C4-2B (cell line): ENCODE data around the gene MECP2.

Experiments
- H3K27ac ChIP-seq: fragments of 450-650 bp; 2 replicates; pipeline ENCODE4 v1.5.1; 2017
- ZFX ChIP-seq: fragments of 450-650 bp; IDR thresholded peaks from 2 replicates; pipeline ENCODE4 v1.6.1; 2017
- TF ChIP-seq, protein P1 (sequence below): fragments of 450-650 bp; conservative IDR thresholded peaks from 2 replicates; pipeline ENCODE4 v1.5.1; 2017; ENCODE audit warnings: mild to moderate bottlenecking

The MECP2 gene

DNA sequence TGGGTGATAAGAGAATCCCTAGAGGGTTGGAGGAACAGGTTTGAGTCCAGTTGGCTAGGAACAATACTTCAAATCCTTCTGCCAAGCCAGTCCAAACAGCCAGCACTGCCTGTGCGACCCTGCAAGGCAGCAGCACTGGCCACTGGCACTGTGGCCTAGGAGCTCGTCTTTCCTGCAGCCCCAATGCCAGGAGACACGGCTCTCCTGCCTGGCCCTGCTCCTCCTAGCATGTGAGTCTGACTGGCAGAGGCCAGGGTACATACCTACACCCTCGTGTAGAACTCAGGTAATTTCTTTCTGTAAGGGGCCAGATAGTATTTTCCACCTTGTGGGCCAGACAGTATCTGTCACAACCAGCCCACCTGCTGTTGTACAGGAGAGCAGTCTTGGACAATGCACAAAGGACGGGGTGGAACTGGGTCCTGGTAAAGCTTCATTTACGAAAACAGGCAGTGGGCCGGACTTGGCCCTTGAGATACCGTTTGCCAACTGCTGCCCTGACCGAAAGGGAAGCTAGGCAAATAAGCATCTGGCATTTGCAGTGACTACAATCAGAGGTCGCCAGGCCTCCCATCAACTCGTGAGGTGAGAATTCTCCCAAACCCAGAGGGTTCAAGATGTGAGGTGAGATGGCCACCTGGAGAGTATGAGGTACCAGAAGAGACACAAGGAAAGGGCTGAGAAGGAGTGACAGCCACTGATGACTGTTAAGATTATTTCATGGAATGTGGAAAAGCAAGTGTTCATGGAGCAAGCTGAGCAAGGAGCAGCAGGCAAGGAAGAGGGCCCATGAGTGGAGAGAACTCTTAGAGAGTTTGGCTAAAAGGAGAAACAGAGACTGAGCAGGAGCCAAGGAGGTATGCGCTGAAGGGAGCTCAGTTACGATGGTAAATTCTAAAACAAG is 48.1 kb downstream of the MECP2 start:
- peak overlapping the region; percentile 83 for H3K27ac ChIP-seq
- no peak; the same call in 1 of the 2 replicates for TF ChIP-seq ZFX
- TF ChIP-seq, protein P1, sequence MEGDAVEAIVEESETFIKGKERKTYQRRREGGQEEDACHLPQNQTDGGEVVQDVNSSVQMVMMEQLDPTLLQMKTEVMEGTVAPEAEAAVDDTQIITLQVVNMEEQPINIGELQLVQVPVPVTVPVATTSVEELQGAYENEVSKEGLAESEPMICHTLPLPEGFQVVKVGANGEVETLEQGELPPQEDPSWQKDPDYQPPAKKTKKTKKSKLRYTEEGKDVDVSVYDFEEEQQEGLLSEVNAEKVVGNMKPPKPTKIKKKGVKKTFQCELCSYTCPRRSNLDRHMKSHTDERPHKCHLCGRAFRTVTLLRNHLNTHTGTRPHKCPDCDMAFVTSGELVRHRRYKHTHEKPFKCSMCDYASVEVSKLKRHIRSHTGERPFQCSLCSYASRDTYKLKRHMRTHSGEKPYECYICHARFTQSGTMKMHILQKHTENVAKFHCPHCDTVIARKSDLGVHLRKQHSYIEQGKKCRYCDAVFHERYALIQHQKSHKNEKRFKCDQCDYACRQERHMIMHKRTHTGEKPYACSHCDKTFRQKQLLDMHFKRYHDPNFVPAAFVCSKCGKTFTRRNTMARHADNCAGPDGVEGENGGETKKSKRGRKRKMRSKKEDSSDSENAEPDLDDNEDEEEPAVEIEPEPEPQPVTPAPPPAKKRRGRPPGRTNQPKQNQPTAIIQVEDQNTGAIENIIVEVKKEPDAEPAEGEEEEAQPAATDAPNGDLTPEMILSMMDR = no peak

DNA sequence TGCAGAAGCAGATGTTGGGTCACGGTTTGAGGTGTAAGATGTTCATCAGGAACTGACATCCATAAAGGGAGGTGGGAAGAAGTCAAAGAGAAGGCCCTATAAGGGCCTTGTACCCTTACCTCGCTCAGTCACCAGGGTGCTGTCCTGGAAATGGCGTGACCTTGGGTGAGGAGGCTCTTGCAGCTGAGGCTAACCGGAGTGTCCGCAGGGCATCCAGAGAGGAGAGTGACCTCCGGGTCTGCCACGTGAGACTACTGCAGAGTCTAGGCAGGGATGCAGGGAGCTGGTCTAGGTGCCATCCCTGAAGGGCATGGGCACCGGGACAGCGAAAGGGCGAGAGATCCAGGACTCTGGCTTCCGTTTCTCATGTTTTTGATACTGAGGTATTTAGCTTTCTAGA is 49.1 kb downstream of the MECP2 start:
- no peak for TF ChIP-seq ZFX
- TF ChIP-seq, protein P1 = no peak
- H3K27ac ChIP-seq = peak overlapping the region; percentile 83

DNA sequence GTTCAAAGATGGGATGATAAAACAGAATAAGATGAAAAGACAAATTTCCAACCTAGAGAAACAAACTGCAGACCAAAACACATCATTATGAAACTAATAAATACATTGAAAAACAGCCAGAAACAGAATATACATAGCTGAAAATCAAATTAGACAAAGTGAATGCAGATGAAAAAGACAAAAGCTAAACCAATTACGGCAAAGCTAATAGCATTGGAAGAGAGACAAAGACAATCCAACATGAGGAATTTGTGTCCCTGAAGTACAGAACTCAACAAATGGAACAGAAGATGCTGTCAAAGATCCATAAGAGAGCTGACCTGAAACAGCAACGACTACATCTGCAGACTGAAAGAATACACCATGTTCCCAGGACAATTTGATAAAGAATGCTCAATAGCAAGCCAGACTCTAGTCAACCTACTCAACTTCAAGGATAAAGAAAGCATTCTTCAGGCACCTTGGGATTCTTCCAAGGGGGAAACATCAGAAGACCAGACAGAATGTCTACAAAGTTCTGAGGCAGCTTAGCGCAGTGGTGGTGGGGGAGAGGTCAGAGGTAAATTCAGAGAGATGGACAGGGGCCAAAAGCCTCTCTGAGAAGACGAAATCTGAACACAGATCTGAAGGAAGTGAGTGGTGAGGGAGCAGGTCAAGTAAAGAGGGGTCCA is 50.4 kb downstream of the MECP2 start:
- peak overlapping the region; percentile 97 for H3K27ac ChIP-seq
- no peak for TF ChIP-seq ZFX
- TF ChIP-seq, protein P1 = no peak

DNA sequence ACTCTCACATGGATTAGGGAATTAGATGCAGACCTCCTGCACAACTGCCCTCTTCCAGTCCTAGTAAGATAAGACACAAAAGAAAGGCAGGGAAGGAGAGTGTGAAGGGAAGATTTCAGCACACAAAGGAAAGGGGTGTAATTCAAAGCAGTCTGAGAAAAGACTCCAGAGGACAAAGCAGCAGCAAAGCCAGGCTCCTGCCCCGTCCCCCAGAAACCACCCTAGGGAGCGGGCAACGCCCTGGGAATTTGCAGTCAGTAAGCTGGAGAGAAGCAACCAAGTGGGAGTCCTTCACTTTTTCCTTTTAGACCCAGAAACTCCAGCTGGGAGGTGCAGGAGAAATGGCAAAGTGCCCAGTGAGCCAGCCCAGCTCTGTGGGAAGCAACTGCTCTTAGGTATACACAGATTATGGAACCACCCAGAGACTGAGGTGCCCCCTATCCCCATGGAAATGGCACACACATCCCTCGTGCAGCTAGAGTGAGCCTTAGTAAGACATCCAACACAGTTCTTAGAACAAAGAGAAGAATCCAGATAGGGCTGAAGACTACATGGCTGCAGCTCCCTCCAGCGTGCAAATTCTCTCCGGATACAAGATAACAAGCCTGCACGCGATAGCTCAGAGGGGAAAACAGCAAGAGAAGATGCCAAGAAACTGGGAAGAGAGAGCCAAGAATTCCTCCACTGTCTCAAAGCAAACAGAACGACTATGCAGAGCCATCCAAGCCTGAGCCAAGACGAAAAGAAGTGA is 51.3 kb downstream of the MECP2 start:
- peak overlapping the region; percentile 97 for H3K27ac ChIP-seq
- TF ChIP-seq, protein P1 = peak; percentile 23
- no peak for TF ChIP-seq ZFX

DNA sequence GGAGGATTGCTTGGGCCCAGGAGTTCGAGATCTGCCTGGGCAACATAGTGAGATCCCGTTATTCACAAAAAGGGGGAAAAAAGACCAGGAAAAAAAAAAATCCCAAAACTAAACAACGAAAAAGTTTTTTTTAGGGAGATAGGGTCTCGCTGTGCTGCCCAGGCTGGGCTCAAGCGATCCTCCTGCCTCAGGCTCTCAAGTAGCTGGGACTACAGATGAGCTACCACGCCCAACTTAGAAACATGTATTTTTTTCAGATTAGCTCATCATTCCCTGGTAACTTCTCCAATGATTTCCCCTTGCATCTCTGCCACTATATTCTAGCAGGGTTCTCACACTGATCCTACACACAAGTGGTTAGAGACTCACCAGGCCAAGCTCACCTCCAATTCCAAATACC is 53.4 kb downstream of the MECP2 start:
- H3K27ac ChIP-seq = no peak overlapping the region; the same call in 1 of the 2 replicates
- TF ChIP-seq ZFX = no peak
- TF ChIP-seq, protein P1 = no peak

DNA sequence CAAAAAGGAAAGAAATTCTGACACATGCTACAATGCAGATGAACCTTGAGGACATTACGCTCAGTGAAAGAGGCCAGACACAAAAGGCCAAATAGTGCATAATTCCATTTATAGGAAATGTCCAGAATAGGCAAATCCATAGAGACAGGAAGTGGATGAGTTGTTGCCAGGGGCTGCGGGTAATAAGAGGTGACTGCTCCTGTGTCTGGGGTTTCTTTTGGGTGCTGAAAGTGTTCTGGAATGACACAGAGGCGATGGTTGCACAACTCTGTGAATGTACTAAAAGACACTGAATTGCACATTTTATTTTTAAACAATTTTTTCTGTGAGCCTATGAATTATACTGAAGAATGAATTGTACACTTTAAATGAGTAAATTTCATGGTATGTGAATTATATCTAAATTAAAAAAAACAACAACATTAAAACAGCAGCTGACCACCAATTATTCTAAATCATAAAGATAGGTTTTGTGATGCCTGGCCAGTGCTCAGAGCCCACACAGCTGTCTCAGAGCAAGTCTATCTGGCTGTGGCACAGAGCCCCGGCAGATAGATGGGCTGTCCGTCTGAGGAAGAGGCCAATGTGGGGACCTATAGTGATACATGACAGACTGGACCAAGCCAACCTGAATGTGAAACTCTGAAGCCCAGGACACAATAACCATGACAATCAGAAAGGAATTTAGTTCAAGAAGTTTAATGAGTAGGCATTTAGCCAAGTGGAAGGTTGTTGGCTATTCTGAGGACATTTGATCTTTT is 54.3 kb downstream of the MECP2 start:
- TF ChIP-seq, protein P1 = no peak
- TF ChIP-seq ZFX = no peak
- H3K27ac ChIP-seq = no peak overlapping the region
